ENCODE measurements around the gene SACM1L. TPM values are rescaled to one million over a fixed set of nuclear protein-coding genes. Genes with fewer than 3 reads are reported as not detected.

Gene SACM1L
- total RNA-seq, 1 experiment from 2014 or later: 30.1 TPM

DNA sequence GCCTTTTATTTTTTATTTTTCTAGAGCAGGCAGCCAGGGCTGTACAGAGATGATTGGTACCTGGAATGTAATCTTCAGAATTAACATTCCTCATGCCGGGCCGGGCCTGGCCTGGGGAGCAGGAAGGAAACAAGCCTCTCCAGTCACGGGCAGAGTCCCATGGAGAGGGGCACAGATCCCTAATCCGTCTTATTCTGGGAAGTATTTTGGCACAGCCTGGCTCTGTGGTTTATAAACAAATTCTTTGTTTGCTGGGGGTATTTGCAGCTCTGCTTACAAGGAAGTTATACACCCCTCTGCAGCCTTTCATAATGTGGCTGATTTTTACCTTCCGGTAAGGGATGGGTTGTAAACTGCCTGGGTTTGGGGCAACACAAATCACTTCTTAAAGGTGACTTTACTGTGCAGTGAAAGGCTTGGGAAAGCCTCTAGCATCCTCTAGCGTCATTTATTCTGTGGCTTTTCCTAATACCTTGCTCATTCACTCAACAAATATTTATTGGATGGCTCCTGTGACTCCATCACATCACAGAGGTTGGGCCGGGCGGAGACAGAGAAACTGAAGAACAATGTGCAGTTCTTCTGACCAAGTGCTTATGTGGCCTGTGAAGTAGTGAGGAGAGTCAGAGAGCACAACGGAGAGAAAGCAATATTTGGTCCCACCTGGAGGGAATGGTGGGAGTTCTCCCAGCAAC is 104.4 kb downstream of the SACM1L start:
- no peak overlapping the region for H3K9ac ChIP-seq (ENCODE audit: low read length)
- BruUV-seq (replicated peaks): no TSS peak
- H3K27me3 ChIP-seq (ENCODE audit: low read length): no peaks in the 10 kb centered on the region
- intact Hi-C loops (cut with micrococcal nuclease): loop anchor here (2.0 kb wide), 1 partner anchor 23 kb away; no protein-coding TSS in a partner anchor
- H3K36me3 ChIP-seq (ENCODE audit: low read depth, low read length): no peaks in the 10 kb centered on the region
- H2AFZ ChIP-seq (ENCODE audit: low read length): peak overlapping the region; percentile 1
- peak overlapping the region; percentile 51 for H3K27ac ChIP-seq (ENCODE audit: low read length)
- TF ChIP-seq EZH2 (IDR thresholded peaks at IDR 0.05; ENCODE audit: low read length, unreplicated experiment): no peak
- no peak for TF ChIP-seq EZH2phosphoT487 (IDR thresholded peaks at IDR 0.05; ENCODE audit: borderline replicate concordance, low read length)
- TF ChIP-seq, protein P1, sequence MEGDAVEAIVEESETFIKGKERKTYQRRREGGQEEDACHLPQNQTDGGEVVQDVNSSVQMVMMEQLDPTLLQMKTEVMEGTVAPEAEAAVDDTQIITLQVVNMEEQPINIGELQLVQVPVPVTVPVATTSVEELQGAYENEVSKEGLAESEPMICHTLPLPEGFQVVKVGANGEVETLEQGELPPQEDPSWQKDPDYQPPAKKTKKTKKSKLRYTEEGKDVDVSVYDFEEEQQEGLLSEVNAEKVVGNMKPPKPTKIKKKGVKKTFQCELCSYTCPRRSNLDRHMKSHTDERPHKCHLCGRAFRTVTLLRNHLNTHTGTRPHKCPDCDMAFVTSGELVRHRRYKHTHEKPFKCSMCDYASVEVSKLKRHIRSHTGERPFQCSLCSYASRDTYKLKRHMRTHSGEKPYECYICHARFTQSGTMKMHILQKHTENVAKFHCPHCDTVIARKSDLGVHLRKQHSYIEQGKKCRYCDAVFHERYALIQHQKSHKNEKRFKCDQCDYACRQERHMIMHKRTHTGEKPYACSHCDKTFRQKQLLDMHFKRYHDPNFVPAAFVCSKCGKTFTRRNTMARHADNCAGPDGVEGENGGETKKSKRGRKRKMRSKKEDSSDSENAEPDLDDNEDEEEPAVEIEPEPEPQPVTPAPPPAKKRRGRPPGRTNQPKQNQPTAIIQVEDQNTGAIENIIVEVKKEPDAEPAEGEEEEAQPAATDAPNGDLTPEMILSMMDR (conservative IDR thresholded peaks at IDR 0.05; ENCODE audit: low read depth, low read length): peak; percentile 51
- H3K4me2 ChIP-seq (ENCODE audit: low read length): peak overlapping the region; percentile 11
- H3K79me2 ChIP-seq (ENCODE audit: low read length): no peaks in the 10 kb centered on the region
- no peaks in the 10 kb centered on the region for H3K9me2 ChIP-seq (replicated peaks; ENCODE audit: low read length)
- DNase-seq: peak; percentile 72
- CTCF ChIA-PET: interaction anchor here (0.6 kb wide), 2 partner anchors 26 to 33 kb away, joined by 4 to 6 read pairs; no protein-coding TSS in a partner anchor
- peak; percentile 95 for ATAC-seq
- H3K9me3 ChIP-seq (ENCODE audit: low read length): peaks cover 6% of the 10 kb centered on the region; the same call in 1 of the 2 replicates
- H3K4me1 ChIP-seq (ENCODE audit: insufficient read depth, low read length): peaks cover 13% of the 10 kb centered on the region; the same call in 1 of the 2 replicates
- no peaks in the 10 kb centered on the region for H4K20me1 ChIP-seq (ENCODE audit: low read length)
- no peaks in the 10 kb centered on the region for H3F3A ChIP-seq (ENCODE audit: low read length, unreplicated experiment)
- POLR2A ChIA-PET (ENCODE audit: unreplicated experiment): no interaction called here
- no peak overlapping the region for H3K4me3 ChIP-seq (ENCODE audit: low read length)

DNA sequence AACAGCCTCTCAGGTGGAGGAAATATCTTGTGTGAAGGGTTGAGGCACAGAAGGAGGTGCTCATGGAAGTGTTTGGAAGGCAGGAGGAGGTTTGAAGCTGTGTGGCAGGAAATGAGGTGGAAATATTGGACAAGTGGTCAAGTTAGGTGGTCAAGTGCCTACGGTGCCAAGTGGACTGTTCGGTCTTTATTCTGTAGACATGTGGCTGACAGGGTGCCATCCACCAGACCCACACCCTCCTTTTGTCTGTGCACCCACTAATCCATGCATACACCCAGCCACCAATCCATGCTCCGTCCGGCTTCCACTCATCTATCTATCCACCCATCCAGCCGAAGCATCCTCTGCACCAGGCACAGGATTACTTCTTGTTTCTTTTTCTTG is 105.0 kb downstream of the SACM1L start:
- peaks cover 13% of the 10 kb centered on the region; the same call in 1 of the 2 replicates for H3K4me1 ChIP-seq (ENCODE audit: insufficient read depth, low read length)
- H3K36me3 ChIP-seq (ENCODE audit: low read depth, low read length): no peaks in the 10 kb centered on the region
- CTCF ChIA-PET: interaction anchor here (0.8 kb wide), 1 partner anchor 135 kb away, joined by 4 read pairs; no protein-coding TSS in a partner anchor
- BruUV-seq (replicated peaks): no TSS peak
- TF ChIP-seq, protein P1 (conservative IDR thresholded peaks at IDR 0.05; ENCODE audit: low read depth, low read length): no peak
- TF ChIP-seq EZH2phosphoT487 (IDR thresholded peaks at IDR 0.05; ENCODE audit: borderline replicate concordance, low read length): no peak
- no peak for TF ChIP-seq EZH2 (IDR thresholded peaks at IDR 0.05; ENCODE audit: low read length, unreplicated experiment)
- no peaks in the 10 kb centered on the region for H3K9me2 ChIP-seq (replicated peaks; ENCODE audit: low read length)
- peak overlapping the region; percentile 51 for H3K27ac ChIP-seq (ENCODE audit: low read length)
- no peaks in the 10 kb centered on the region for H4K20me1 ChIP-seq (ENCODE audit: low read length)
- peaks cover 2% of the 10 kb centered on the region; the same call in 1 of the 2 replicates for H3K9me3 ChIP-seq (ENCODE audit: low read length)
- H3K79me2 ChIP-seq (ENCODE audit: low read length): no peaks in the 10 kb centered on the region
- H3K4me2 ChIP-seq (ENCODE audit: low read length): peak overlapping the region; percentile 11; the same call in 1 of the 2 replicates
- peak overlapping the region; percentile 1; the same call in 1 of the 2 replicates for H2AFZ ChIP-seq (ENCODE audit: low read length)
- POLR2A ChIA-PET (ENCODE audit: unreplicated experiment): no interaction called here
- DNase-seq (no peak), ATAC-seq (no peak)
- H3F3A ChIP-seq (ENCODE audit: low read length, unreplicated experiment): no peaks in the 10 kb centered on the region
- H3K9ac ChIP-seq (ENCODE audit: low read length): no peak overlapping the region
- H3K4me3 ChIP-seq (ENCODE audit: low read length): no peak overlapping the region
- intact Hi-C loops (cut with micrococcal nuclease): no loop called here
- no peaks in the 10 kb centered on the region for H3K27me3 ChIP-seq (ENCODE audit: low read length)

- CTCF ChIA-PET: interaction anchor here (0.6 to 0.8 kb wide), 2 partner anchors 135 to 283 kb away, joined by 4 to 7 read pairs; no protein-coding TSS in a partner anchor
- Histone ChIP-seq H3K9ac (ENCODE audit: low read length) (no peak overlapping the region), H3K36me3 (ENCODE audit: low read depth, low read length) (no peaks in the 10 kb centered on the region), H3K4me3 (ENCODE audit: low read length) (no peak overlapping the region), H3K9me3 (ENCODE audit: low read length) (no peaks in the 10 kb centered on the region), H3K9me2 (replicated peaks; ENCODE audit: low read length) (no peaks in the 10 kb centered on the region), H3K4me2 (ENCODE audit: low read length) (no peak overlapping the region), H2AFZ (ENCODE audit: low read length) (no peak overlapping the region), H3K79me2 (ENCODE audit: low read length) (no peaks in the 10 kb centered on the region), H3K4me1 (ENCODE audit: insufficient read depth, low read length) (peaks cover 13% of the 10 kb centered on the region; the same call in 1 of the 2 replicates), H3F3A (ENCODE audit: low read length, unreplicated experiment) (no peaks in the 10 kb centered on the region), H4K20me1 (ENCODE audit: low read length) (no peaks in the 10 kb centered on the region), H3K27ac (ENCODE audit: low read length) (no peak overlapping the region), H3K27me3 (ENCODE audit: low read length) (no peaks in the 10 kb centered on the region)
- POLR2A ChIA-PET (ENCODE audit: unreplicated experiment): no interaction called here
- DNase-seq (no peak), ATAC-seq (no peak)
- TF ChIP-seq EZH2phosphoT487 (IDR thresholded peaks at IDR 0.05; ENCODE audit: borderline replicate concordance, low read length): no peak
- TF ChIP-seq, protein P1 (conservative IDR thresholded peaks at IDR 0.05; ENCODE audit: low read depth, low read length): no peak
- TF ChIP-seq EZH2 (IDR thresholded peaks at IDR 0.05; ENCODE audit: low read length, unreplicated experiment): no peak
- no TSS peak for BruUV-seq (replicated peaks)
- intact Hi-C loops (cut with micrococcal nuclease): no loop called here
These were observed 105.5 kb downstream of the SACM1L start for GRCh38 chr3:45794660-45795059.
